Caco-2 (cell line): ENCODE results near the gene KLF13. TPM values are rescaled to one million over a fixed set of nuclear protein-coding genes. Genes with fewer than 3 reads are reported as not detected.

Experiments
- BruUV-seq: library from RNA; stranded (reverse); fragments of 400-500 nt; replicated peaks from 2 replicates; lab custom pipeline; 2021; lab: Mats Ljungman, UMichigan
- CTCF ChIA-PET: fragments of 300-600 bp; sonication (Branson Sonifier 250); formaldehyde crosslinking; loops from one replicate; lab custom pipeline; 2022; ENCODE audit warnings: antibody characterized with exemption; lab: Charles Lee
- POLR2A ChIA-PET: fragments of 300-600 bp; sonication (Branson Sonifier 250); formaldehyde crosslinking; loops from one replicate; lab custom pipeline; 2022; ENCODE audit warnings: antibody characterized with exemption; lab: Charles Lee
- DNase-seq, 2 experiments: peaks; one replicate each; pipeline versions ENCODE4 v3.0.0 to v3.0.0-alpha.2; 2020 to 2022
- H3K27me3 ChIP-seq: replicated peaks from 2 replicates; pipeline ENCODE4 v1.6.0; 2011; ENCODE audit warnings: low read length; ENCODE audit not compliant: control insufficient read depth, insufficient read depth
- H3K36me3 ChIP-seq: 2 replicates; pipeline ENCODE4 v1.5.1; 2011; ENCODE audit warnings: low read length; ENCODE audit not compliant: control insufficient read depth, insufficient read depth
- H3K4me1 ChIP-seq: fragments of 250-450 bp; sonication (Bioruptor Pico); 2 replicates; pipeline ENCODE4 v1.5.1; 2020; ENCODE audit warnings: mild to moderate bottlenecking
- H3K4me3 ChIP-seq: 2 replicates; pipeline ENCODE4 v1.5.1; 2011; ENCODE audit warnings: low read depth, mild to moderate bottlenecking, control low read depth, low read length
- H3K9me3 ChIP-seq: fragments of 250-450 bp; sonication (Bioruptor Pico); 2 replicates; pipeline ENCODE4 v1.5.1; 2020; ENCODE audit warnings: mild to moderate bottlenecking, moderate library complexity
- H3K27ac Mint-ChIP-seq: one replicate; pipeline ENCODE4 v1.8.0; 2022; ENCODE audit warnings: mixed read lengths; ENCODE audit not compliant: unreplicated experiment
- H3K27me3 Mint-ChIP-seq: one replicate; pipeline ENCODE4 v1.8.0; 2022; ENCODE audit warnings: mixed read lengths; ENCODE audit not compliant: insufficient read depth, unreplicated experiment
- H3K36me3 Mint-ChIP-seq: one replicate; pipeline ENCODE4 v1.8.0; 2022; ENCODE audit warnings: mild to moderate bottlenecking, mixed read lengths; ENCODE audit not compliant: insufficient read depth, unreplicated experiment
- H3K4me1 Mint-ChIP-seq: one replicate; pipeline ENCODE4 v1.8.0; 2022; ENCODE audit warnings: low read depth, mixed read lengths; ENCODE audit not compliant: unreplicated experiment
- H3K4me3 Mint-ChIP-seq: one replicate; pipeline ENCODE4 v1.8.0; 2022; ENCODE audit warnings: mild to moderate bottlenecking, moderate library complexity, mixed read lengths; ENCODE audit not compliant: unreplicated experiment
- H3K9me3 Mint-ChIP-seq: one replicate; pipeline ENCODE4 v1.8.0; 2022; ENCODE audit warnings: mixed read lengths; ENCODE audit not compliant: unreplicated experiment
- intact Hi-C: fragments of 100-400 bp; cut with micrococcal nuclease; formaldehyde crosslinking; loops from one replicate; pipeline ENCODE4 v1.10.0; 2022; ENCODE audit not compliant: unreplicated experiment
- total RNA-seq: library from RNA; stranded (reverse); gene quantifications from 2 replicates; pipeline ENCODE4 v1.2.3, GENCODE V29; 2022
- TF ChIP-seq, protein P1 (sequence below), 2 experiments: fragments of 200-600 bp in 1 of 2; IDR thresholded peaks; 1 replicate in 1 of 2; 2 replicates in 1 of 2; pipeline versions ENCODE4 v1.5.1 to v1.8.0; 2011 to 2022; ENCODE audit warnings: antibody characterized with exemption in 1 of 2, control low read depth in 1 of 2, inconsistent platforms in 1 of 2, low read depth in 1 of 2, low read length in 1 of 2, mild to moderate bottlenecking in 1 of 2, moderate library complexity in 1 of 2; ENCODE audit not compliant: insufficient read depth in 1 of 2, severe bottlenecking in 1 of 2, unreplicated experiment in 1 of 2

Gene KLF13
- total RNA-seq, 1 experiment from 2014 or later = 18.8 TPM

DNA sequence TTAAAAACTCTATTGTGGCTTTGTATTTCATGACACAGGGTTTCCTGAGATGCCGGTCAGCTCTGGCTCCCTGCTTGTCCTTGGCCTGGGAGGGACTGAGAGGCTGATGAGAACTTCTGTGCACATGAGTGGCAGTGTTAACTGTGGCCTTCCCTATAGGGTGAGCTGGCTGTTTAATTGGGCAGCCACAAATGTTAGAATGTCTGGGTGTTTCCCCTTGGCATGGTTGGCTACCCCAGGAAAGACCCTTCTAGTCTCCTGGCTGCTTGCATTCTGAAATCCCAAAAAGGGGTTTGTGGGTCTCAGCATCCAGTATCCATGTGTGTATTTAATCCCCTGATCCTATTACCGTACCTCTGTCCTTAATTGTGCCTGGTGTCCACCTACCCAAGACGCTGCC is 3.0 kb upstream of the KLF13 start:
- peaks cover 3% of the 10 kb centered on the region; the same call in 1 of the 2 replicates for H3K4me1 ChIP-seq
- Mint-ChIP-seq H3K4me1 (peaks cover 7% of the 10 kb centered on the region), H3K36me3 (peaks cover 6% of the 10 kb centered on the region), H3K4me3 (no peak overlapping the region), H3K27me3 (no peaks in the 10 kb centered on the region), H3K9me3 (no peaks in the 10 kb centered on the region), H3K27ac (no peak overlapping the region)
- DNase-seq = no peak
- H3K9me3 ChIP-seq = no peaks in the 10 kb centered on the region
- no peaks in the 10 kb centered on the region for H3K36me3 ChIP-seq
- no peaks in the 10 kb centered on the region for H3K27me3 ChIP-seq
- CTCF ChIA-PET = no interaction called here
- BruUV-seq = no TSS peak
- TF ChIP-seq, protein P1, sequence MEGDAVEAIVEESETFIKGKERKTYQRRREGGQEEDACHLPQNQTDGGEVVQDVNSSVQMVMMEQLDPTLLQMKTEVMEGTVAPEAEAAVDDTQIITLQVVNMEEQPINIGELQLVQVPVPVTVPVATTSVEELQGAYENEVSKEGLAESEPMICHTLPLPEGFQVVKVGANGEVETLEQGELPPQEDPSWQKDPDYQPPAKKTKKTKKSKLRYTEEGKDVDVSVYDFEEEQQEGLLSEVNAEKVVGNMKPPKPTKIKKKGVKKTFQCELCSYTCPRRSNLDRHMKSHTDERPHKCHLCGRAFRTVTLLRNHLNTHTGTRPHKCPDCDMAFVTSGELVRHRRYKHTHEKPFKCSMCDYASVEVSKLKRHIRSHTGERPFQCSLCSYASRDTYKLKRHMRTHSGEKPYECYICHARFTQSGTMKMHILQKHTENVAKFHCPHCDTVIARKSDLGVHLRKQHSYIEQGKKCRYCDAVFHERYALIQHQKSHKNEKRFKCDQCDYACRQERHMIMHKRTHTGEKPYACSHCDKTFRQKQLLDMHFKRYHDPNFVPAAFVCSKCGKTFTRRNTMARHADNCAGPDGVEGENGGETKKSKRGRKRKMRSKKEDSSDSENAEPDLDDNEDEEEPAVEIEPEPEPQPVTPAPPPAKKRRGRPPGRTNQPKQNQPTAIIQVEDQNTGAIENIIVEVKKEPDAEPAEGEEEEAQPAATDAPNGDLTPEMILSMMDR (IDR thresholded peaks at IDR 0.05; ENCODE audit: insufficient read depth in 1 of 2, low read depth in 1 of 2, low read length in 1 of 2, severe bottlenecking in 1 of 2, unreplicated experiment in 1 of 2) = no peak
- no peak overlapping the region for H3K4me3 ChIP-seq
- POLR2A ChIA-PET = no interaction called here
- intact Hi-C loops = no loop called here

DNA sequence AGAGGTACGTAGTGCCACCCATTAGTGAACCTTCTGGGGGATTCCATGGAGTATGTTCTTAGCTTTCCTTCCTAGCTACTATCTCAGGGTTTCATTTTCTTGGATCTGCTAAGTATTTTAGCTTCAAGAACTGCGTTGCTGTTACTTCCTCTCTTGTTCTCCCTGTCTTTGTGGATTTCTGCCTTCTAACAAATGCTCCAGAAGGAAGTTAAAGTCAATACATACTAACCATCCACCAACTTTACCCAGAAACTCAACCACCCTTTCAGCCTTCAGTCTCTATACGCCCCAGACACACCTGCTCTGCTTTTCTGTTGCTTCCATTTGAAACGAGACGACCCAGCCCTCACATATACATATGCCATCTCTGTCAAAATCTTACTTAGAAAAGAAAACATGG is 2.4 kb upstream of the KLF13 start:
- H3K36me3 Mint-ChIP-seq = peaks cover 6% of the 10 kb centered on the region
- no TSS peak for BruUV-seq
- peaks cover 7% of the 10 kb centered on the region for H3K4me1 Mint-ChIP-seq
- intact Hi-C loops = no loop called here
- H3K9me3 ChIP-seq = no peaks in the 10 kb centered on the region
- ChIA-PET POLR2A (no interaction called here), CTCF (no interaction called here)
- DNase-seq = no peak
- no peaks in the 10 kb centered on the region for H3K9me3 Mint-ChIP-seq
- H3K4me1 ChIP-seq = peaks cover 3% of the 10 kb centered on the region
- no peaks in the 10 kb centered on the region for H3K27me3 ChIP-seq
- no peak overlapping the region for H3K27ac Mint-ChIP-seq
- H3K4me3 ChIP-seq = no peak overlapping the region
- H3K27me3 Mint-ChIP-seq = no peaks in the 10 kb centered on the region
- no peak overlapping the region for H3K4me3 Mint-ChIP-seq
- H3K36me3 ChIP-seq = no peaks in the 10 kb centered on the region
- TF ChIP-seq, protein P1 (IDR thresholded peaks at IDR 0.05; ENCODE audit: insufficient read depth in 1 of 2, low read depth in 1 of 2, low read length in 1 of 2, severe bottlenecking in 1 of 2, unreplicated experiment in 1 of 2) = no peak

DNA sequence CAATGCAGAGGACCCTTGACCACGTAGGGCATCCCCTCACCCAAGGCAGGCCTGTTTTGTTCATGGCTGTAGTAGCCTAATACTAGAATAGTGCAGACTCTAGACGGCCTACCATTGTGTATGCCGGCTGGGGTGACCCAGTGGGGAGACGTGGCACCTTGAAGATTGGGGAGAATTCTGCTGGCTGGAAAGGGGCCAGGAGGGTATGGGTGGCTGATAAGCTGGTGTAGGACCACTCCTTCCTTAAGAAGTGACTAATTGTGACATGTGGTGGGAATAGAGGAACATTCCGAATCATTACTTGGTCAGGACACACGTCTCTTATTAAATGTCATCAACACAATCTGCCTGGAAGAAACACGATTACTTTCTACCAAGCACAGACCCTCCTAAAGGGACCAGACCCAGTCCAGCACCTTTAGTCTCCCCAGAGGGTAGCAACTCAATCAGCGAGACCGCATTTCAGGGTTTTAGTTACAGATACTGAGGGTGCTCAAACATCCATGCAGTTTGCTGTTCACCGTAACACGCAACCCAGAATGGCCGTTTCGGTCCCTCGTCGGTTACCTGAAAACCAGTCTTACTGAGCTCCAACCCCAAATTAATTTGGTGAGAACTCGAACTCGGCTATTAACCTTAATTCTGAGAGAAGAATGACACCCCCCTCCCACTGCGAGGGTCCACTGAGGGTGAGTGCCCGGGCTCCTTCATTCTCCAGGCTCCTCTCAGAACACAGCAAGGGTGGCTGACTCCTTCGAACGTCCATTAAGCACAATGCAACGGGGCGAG is 1.6 kb upstream of the KLF13 start:
- peaks cover 6% of the 10 kb centered on the region for H3K36me3 Mint-ChIP-seq
- Histone ChIP-seq H3K9me3 (no peaks in the 10 kb centered on the region), H3K36me3 (no peaks in the 10 kb centered on the region), H3K27me3 (no peaks in the 10 kb centered on the region), H3K4me1 (peaks cover 10% of the 10 kb centered on the region), H3K4me3 (peak overlapping the region; percentile 92)
- H3K4me1 Mint-ChIP-seq = peaks cover 1% of the 10 kb centered on the region
- intact Hi-C loops = loop anchor here (5.0 kb wide), 1 partner anchor 108 kb away; no protein-coding TSS in a partner anchor
- CTCF ChIA-PET = no interaction called here
- H3K27ac Mint-ChIP-seq = peak overlapping the region; percentile 73
- TSS peak; percentile 55 for BruUV-seq
- peak overlapping the region; percentile 86 for H3K4me3 Mint-ChIP-seq
- POLR2A ChIA-PET = no interaction called here
- TF ChIP-seq, protein P1 (IDR thresholded peaks at IDR 0.05; ENCODE audit: insufficient read depth in 1 of 2, low read depth in 1 of 2, low read length in 1 of 2, severe bottlenecking in 1 of 2, unreplicated experiment in 1 of 2) = no peak
- no peaks in the 10 kb centered on the region for H3K9me3 Mint-ChIP-seq
- no peaks in the 10 kb centered on the region for H3K27me3 Mint-ChIP-seq
- DNase-seq = no peak
